ENCODE measurements around the gene PABPN1.
"Not testable (repeated sequence)": the region's sequence is repeated elsewhere in the genome, so short reads cannot be mapped to it uniquely, and the experiment has no call there.

The PABPN1 gene, protein sequence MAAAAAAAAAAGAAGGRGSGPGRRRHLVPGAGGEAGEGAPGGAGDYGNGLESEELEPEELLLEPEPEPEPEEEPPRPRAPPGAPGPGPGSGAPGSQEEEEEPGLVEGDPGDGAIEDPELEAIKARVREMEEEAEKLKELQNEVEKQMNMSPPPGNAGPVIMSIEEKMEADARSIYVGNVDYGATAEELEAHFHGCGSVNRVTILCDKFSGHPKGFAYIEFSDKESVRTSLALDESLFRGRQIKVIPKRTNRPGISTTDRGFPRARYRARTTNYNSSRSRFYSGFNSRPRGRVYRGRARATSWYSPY

DNA sequence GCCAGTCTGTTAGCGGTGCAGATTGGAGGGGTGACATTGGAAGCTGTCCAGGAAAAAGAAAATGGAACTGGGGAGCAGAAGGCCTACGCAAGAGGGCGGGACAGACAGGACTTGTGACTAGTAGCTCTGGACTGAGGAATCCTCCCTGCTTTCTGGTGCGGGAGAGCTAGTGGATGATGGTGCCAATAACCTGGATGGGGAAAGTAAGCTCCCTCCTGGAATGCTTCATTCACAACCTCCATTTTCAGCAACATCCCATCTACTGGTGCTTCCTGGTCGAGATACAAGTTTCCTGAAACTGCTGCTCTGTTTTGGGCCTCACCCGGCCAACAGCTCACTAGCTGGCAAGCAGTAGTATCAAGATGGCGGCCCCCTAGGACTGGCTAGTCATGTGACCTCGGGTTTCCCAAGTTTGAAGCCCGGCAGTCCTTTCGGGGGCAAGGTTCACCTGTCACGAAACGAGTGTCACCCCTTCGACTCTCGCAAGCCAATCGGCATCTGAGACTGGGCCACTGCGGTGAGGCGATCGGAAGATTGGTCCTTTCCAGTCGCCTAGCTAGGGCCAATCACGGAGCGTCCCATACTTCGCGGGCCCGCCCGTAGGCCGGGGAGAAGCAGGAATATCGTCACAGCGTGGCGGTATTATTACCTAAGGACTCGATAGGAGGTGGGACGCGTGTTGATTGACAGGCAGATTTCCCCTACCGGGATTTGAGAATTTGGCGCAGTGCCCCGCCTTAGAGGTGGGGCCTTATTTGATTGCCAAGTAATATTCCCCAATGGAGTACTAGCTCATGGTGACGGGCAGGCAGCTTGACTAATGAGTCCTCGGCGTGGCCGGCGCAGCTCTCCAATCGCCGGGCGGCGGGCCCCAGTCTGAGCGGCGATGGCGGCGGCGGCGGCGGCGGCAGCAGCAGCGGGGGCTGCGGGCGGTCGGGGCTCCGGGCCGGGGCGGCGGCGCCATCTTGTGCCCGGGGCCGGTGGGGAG lies at the start of gene PABPN1:
Gene PABPN1 (plus strand): TSS at position 874 of the 988 bp plus-strand sequence. CDS start 13 bp downstream, at position 887.
- H3K4me3 ChIP-seq (ENCODE audit: low read depth, low read length), result peak within 1 kb of the TSS; percentile 98

DNA sequence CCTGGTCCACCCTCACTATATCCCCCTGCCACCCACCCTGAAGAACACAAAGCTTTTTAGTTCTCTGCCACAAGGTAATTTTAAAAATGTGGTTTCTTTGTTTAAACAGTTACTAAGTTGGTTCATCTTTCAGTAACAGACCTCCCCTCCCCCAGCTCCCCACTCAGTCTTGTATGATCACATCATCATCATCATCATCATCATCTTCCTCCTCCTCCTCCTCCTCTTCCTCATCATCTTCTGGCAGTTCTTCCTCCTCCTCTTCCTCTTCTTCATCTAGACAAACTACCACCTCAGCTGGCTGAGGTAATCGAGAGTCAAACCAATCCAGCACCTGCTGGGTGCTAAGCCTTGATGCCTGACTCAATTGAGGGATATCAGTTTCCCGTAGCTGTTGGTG lies 45.8 kb upstream of the PABPN1 start:
- H3K4me3 ChIP-seq (ENCODE audit: low read depth, low read length), result no peak overlapping the region

DNA sequence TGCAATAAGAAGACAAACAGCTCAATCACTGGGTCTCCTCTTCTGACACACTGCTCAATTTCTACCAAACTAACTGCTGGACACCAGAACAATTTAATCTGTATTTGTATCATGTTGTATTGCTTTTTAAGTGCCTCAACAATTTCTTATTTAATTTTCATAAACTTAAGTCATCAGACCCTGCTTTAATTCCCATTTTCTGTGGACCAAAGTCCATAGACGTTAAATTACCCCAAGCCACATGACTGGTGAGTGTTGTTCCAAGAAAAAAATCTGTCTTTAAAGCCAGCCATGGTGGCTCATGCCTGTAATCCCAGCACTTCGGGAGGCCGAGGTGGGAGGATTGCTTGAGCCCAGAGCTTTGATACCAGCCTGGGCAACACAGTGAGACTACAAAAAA lies 44.1 kb upstream of the PABPN1 start:
- no peak overlapping the region for H3K4me3 ChIP-seq (ENCODE audit: low read depth, low read length)

DNA sequence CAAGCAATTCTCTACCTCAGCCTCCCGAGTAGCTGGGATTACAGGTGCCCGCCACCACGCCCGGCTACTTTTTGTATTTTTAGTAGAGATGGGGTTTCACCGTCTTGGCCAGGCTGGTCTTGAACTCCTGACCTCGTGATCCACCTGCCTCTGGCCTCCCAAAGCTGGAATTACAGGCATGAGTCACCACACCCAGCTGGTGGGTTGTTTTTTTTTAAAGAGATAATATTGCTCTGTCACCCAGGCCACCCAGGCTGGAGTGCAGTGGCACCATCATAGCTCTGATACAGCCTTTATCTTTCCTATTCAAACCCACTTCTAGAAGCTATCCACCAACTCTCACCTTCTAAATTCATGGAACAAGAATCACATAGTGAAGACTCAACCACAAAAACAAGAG lies 43.3 kb upstream of the PABPN1 start:
- H3K4me3 ChIP-seq (ENCODE audit: low read depth, low read length), result not testable (repeated sequence)

DNA sequence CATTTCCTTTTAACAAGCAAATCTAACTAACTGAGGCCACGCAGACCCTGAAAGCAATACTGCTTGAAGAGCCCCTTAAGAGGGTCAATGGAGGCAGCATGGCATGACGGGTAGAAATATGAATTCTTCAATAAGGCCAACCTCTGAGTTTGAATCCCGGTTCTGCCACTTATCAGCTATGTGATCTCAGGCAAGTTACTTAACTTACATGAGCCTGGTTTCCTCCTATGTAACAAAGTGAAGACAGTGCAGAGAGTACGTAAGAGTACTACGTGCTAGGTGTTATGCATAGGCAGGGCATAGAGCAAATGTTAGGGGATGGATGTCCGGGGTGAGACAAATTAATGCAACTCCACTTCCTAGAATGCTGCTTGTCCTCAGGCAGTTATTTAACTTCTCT lies 40.0 kb upstream of the PABPN1 start:
- H3K4me3 ChIP-seq (ENCODE audit: low read depth, low read length), result no peak overlapping the region

DNA sequence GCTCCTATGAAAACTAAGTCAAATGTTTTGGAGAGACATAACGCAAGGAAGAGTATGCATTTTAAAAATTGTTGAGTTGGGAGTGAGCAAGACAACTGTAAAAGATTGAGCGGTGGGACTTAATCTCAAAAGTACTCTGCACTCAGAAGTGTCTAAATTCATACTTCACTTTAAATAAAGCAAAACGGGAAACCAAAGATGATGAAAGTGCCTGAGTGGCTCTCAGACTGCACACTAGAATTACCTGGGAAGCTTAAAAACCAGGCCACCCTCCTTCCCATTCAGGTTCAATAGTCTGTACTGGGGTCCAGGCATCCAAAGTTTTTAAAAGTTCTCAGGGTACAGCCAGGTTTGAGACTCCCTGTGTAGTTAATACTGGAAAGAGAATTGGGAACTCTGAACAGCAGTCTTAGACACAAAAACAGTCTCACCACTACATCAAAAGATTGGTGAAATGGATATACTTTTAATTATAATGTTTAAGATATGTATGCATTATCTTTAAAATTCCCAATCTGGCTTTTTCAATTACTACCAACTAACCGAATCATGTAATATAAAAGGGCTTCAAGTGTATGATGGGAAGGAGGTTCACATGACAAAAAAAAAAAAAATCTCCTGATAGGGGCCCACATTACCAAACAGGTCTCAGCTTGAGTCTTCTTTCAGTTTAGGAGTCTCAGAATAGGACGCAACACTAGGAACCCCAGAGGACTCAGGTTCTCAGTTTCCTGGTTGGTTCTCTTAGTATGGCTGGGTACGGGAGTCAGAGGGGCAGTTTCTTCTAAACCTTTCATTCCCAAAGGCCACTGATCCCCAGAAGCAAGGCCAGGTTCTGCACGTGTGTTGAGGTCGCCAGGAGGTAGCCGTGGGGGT lies 36.4 kb upstream of the PABPN1 start:
- peak overlapping the region; percentile 67 for H3K4me3 ChIP-seq (ENCODE audit: low read depth, low read length)

DNA sequence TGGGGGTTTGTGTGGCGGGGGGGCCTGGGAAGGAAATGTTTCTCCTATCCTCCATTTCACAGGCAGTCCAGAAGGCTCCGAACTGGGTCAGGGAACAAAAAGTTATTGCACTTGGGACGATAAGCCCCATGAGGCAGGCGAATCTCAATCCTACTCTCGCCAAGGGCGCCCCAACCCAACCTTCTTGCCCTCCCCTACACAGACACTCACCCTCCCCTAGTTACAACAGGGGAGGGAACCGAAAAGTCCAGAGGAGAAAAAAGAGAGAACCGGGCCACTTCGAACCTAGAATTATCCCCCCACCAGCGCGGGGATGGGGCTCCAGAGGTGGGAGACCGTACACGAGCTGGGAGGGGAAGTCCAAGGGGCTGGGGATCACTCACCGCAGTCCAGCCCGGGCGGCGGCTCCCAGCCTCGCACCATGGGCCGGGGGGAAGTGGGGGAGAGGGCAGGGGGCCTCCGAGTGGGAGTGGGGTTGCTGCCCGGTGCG lies 35.7 kb upstream of the PABPN1 start:
- H3K4me3 ChIP-seq (ENCODE audit: low read depth, low read length), result peak overlapping the region; percentile 67

DNA sequence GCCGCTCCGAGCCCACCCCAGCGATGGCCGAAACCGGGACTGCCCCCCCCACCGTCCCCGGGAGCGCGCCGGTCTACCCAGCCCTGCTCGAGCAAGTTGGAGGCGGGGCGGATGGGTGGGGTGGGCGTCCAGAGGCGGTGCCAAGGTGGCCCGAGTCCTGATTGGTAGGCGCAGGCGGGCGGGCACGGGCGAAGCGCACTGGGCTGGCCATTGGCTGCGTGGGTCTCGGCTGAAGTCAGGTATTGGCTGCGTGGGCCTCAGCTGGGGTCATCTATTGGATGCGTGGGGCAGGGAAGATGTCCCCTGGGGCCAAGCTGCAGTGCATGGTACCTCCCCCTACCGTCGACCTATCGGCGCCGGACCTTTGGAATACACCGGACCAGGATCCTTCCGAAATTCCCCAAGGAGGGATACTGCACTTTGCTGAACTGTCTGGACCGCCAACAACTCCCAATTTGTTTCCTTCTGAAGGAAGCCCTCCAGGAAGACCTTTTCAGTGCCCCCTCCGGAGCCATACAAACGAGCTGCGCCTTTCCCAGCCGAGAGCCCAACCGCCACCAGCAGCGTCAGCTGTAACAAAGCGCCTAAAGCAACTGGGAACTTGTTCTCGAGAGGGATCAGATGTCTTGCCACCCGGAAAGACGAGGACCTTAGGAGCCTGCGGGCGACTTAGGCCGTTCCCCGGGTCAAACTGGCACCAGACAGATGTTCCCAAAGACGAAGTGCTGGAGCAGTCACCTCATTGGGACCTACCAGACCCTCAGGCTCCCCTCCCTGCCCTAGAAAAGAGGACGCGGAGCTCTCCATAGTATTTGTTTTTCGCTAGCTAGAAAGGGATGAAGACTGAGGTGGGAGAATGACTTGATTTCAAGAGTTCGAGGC lies 35.0 kb upstream of the PABPN1 start, which contains the start of gene HOMEZ:
Gene HOMEZ (minus strand): TSS at position 113 of the 882 bp plus-strand sequence. CDS start 180 bp downstream, outside the sequence.
- H3K4me3 ChIP-seq (ENCODE audit: low read depth, low read length), result peak within 1 kb of the TSS; percentile 67

DNA sequence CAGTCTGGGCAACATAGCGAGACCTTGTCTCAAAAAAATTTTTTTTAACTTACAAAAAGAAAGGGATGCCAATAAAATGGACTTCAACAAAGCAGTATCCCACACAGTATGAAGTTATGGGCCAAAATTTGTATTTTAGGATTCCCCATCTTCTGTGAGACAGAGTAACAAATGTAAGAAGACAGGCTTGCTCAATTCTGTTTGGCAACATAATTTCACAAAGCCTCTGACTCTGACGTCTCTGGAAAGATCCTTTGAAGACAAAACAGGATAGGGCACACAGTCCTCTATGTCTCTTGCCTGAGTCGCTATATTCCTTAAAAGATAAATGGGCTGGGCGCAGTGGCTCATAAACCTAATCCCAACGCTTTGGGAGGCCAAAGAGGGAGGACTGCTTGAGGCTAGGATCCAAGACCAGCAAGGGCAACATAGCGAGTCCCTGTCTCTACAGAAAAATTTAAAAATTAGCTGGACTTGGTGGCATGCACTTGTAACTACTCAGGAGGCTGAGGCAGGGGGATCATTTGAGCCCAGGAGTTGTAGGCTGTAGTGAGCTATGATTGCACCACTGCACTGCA lies 34.3 kb upstream of the PABPN1 start:
- H3K4me3 ChIP-seq (ENCODE audit: low read depth, low read length), result peak overlapping the region; percentile 67

DNA sequence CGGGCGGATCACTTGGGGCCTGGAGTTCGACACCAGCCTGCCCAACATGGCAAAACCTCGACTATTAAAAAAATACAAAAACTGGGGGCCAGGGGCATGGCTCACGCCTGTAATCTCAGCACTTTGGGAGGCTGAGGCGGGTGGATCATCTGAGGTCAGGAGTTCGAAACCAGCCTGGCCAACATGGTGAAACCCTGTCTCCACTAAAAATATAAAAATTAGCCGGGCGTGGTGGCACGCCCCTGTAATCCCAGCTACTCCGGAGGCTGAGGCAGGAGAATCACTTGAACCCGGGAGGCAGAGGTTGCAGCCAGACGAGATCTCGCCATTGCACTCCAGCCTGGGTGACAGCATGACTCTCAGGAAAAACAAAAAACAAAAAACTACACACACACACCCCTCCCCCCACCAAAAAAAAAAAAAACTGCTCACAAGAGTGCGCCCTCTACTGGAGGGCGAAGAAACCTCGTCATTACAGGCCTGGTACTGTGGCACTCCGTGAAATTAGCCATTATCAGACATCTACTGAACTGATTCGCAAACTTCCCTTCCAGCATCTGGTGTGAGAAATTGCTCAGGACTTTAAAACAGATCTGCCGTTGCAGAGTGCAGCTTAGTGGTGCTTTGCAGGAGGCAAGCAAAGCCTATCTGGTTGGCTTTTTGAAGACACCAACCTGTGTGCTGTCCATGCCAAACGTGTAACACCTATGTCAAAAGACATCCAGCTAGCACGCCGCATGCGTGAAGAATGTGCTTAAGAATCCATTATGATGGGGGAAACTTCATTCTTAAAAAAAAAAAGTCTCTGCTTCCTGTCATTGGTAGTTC lies 26.3 kb upstream of the PABPN1 start:
- no peak overlapping the region for H3K4me3 ChIP-seq (ENCODE audit: low read depth, low read length)

DNA sequence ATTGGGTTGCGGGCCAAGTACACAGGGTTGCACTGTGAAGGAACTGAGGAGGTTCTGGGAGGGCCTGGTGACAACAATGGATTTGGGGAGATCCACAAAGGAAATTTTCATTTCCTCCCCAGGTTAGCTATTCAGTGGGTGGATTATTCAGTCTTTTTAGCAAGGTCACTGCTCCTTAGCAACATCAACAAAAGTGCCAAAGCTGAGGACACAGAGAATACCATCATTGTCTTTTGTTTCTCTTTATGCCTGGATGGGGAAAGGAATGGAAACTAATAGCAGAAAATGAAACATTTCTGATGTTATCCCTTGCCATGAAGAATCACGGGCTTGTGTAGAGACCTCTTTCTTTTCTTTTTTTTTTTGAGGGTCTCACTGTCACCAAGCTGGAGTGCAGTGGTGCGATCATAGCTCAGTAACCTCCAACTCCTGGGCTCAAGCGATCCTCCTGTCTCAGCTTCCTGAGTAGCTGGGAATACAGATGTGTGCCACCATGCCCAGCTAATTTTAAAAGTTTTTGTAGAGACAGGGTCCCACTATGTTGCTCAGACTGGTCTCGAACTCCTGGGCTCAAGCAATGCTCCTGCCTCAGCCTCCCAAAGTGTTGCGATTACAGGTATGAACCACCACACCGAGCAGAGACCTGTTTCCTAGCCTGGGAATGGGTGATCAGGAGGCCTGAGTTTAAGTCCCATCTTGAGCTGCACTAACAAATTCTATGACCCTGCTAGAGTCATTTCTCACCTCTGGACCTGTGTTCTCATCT lies 25.1 kb upstream of the PABPN1 start:
- H3K4me3 ChIP-seq (ENCODE audit: low read depth, low read length), result no peak overlapping the region

DNA sequence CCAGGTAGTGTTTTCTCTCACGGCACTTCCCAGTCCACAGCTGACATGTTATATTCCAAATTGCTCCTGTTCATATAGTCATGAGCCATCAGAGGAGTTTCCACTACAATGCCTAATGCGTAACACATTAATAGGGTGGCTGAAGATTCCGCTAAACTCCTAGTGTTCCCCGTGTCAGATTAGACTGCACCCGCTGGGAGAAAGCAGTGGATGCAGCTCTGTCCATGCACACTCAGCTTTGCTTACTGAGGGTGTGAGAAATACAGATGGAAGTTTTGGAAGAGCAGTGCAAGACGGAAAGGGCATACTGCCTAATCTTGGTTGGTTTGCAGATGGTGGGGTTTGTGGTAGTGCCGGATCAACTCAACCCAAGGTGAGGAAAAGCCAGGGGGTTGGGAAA lies 24.2 kb upstream of the PABPN1 start:
- H3K4me3 ChIP-seq (ENCODE audit: low read depth, low read length), result no peak overlapping the region

DNA sequence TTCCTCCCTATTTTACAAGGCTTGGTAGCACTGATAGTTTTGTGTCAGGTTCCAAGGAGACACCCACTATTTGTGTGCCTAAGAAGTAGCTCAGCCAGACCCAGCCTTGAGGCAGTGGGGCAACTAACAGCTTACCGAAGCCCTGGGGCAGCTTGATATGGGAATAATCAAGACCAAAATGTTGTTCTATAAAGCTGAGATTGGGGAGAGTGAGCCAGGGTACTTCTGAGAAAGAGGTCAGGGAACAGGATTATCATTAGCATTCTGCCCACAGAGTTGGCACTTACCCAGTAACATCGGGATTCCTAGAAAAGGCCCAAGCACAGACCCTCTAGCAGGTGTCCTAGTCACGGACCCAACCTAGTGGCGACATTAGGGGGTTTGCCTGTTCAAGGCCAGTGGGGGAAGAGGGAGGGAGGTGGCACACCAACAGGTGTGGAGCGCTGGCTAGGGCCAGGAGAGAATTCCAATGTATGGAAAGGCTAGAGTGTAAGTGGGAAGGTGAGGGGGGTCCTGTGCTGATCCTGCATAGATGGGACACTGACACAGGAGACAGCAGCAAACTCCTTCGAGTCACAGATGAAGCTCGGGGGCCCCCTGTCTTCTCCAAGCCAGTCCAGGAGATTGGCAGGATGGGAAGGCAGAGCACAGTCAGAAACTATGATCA lies 23.5 kb upstream of the PABPN1 start:
- no peak overlapping the region for H3K4me3 ChIP-seq (ENCODE audit: low read depth, low read length)

DNA sequence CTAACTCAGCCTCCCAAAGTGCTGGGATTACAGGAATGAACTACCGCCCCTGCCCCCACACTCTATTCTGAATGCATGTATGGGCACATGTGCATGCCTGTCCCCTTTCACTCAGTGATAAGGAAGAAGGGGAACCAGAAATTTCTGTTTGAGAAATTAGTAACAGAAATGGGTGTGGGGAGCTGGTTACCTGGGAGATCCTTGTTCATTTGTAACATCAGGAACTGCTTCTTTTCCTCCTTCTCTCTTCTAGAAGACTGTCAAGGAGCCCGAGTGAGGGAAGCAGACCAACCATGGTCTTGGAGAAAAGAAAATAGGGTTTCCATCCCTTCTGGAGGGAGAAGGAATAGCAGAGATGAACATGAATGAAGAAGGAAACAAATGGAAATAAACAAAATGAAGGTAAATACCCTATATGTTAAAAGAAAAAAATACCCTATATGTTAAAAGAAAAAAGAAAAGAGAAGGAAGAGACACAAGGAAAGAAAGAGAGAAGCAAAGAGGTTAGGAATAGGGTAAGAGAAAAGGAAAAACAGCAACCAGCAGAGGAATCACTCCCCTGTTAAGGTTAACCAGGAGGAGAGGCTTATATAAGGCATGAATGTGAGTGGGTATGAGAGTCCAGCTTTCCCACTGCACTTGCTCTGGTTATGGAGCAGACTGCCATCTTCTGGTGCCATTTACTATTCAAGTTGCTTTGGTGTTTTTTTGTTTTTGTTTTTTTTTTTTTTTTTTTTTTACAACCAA lies 21.9 kb upstream of the PABPN1 start:
- no peak overlapping the region for H3K4me3 ChIP-seq (ENCODE audit: low read depth, low read length)

DNA sequence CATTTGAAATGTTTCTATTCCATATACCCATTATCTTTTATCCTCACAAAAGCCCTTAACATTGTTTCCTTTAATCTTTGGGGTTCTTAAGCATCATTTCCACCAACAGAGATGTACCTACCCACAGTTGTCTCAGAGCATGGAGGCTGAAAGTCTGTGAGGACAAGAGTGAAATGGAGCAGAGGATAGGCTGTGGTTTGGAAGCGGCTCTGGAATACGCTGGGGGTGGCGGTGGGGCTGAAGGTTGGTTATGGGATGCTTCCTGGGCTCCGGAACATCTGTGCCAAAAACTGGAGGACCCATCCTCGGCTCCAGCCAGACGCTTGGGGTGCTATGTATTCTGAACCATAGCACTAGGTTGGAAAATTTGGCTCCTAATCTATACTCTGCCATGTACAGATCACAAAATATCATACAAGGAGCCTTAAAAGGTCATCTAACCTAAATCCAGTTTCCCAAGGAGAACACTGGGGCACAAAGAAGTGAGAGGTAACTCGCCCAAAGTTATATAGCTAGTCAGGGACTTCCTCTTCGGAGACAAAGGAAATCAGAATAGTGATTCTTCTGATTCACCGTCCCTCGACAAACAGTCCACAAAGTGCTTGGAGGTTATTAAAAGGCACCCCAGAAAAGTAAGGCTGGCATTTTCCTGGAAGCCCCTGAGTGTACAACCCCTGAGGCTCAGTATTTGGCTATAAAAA lies 21.1 kb upstream of the PABPN1 start:
- peak overlapping the region; percentile 55 for H3K4me3 ChIP-seq (ENCODE audit: low read depth, low read length)

DNA sequence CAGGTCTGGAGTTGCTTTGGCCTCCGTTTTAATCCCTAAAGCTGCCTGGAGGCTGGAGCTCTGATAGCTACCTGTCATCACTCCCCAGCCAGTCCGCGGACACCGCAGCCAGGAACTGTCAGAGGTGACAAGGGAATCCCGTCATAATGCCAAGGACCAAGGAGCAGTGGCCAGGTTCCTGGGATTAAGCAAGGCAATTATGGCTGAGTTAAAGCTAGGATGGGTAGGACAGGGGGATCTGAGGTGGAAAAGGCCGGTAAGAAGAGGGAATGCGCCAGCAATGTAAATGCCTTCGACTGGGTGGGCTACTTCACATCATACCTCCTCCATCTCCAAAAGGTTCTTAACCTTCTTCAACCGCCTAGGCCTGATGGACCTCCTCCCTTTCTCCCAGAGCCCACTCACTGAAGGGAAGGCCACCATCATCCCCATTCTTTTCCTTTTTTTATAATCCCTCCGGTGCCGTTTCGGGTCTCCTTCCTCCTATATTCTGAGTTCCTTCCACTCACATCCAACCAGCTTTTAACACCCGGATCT lies 20.5 kb upstream of the PABPN1 start:
- peak overlapping the region; percentile 55 for H3K4me3 ChIP-seq (ENCODE audit: low read depth, low read length)

All from iPS-11a (cell line).